SH-SY5Y (cell line): ENCODE measurements around the gene ANXA11.

Source experiments
- GATA2 ChIP-seq: IDR thresholded peaks from 2 replicates; pipeline ENCODE4 v1.6.1; 2011; ENCODE audit warnings: mild to moderate bottlenecking, low read depth, low read length
- GATA3 ChIP-seq: IDR thresholded peaks from 2 replicates; pipeline ENCODE4 v1.6.1; 2011; ENCODE audit warnings: low read depth, mild to moderate bottlenecking, low read length, moderate library complexity

- no peak for TF ChIP-seq GATA3
- TF ChIP-seq GATA2, result no peak
These were observed 49.6 kb downstream of the ANXA11 start for GRCh38 chr10:80155696-80156215.
